Measurements from ENCODE around the gene TPH2.

DNA sequence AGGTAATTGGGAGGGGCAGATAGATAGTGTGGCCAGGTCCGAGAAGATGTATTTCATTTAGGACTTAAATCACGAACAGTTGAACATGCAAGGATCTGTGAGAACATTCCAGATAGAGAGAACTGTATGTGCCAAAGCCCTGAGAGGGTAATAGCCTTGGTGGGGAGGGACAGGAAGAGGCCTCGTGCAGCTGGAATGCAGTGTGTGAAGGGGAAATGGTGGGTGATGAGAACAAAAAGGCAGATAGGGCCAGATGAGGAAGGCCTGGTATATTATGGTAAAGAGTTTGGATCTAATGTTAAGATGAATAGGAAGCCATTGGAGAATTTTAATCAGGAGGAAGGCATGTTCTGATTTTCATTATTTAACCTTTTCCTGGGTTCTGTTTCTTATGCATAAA is 136.3 kb downstream of the TPH2 start:
- TF ChIP-seq, protein P1, sequence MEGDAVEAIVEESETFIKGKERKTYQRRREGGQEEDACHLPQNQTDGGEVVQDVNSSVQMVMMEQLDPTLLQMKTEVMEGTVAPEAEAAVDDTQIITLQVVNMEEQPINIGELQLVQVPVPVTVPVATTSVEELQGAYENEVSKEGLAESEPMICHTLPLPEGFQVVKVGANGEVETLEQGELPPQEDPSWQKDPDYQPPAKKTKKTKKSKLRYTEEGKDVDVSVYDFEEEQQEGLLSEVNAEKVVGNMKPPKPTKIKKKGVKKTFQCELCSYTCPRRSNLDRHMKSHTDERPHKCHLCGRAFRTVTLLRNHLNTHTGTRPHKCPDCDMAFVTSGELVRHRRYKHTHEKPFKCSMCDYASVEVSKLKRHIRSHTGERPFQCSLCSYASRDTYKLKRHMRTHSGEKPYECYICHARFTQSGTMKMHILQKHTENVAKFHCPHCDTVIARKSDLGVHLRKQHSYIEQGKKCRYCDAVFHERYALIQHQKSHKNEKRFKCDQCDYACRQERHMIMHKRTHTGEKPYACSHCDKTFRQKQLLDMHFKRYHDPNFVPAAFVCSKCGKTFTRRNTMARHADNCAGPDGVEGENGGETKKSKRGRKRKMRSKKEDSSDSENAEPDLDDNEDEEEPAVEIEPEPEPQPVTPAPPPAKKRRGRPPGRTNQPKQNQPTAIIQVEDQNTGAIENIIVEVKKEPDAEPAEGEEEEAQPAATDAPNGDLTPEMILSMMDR (optimal IDR thresholded peaks at IDR 0.05 in 1 of 3, IDR thresholded peaks at IDR 0.05 in 1 of 3, conservative IDR thresholded peaks at IDR 0.05 in 1 of 3; ENCODE audit: extremely low read depth in 1 of 3, insufficient read depth in 2 of 3, low read length in 3 of 3) = no peak
- TF ChIP-seq EZH2 (IDR thresholded peaks at IDR 0.05; ENCODE audit: low read length) = no peak

Data from keratinocyte (primary cell).